Measurements from ENCODE around the gene GBP7.
A peak's percentile ranks its signal among the peaks of the same experiment; 100 is the strongest.
"Not testable (repeated sequence)": the region's sequence is repeated elsewhere in the genome, so short reads cannot be mapped to it uniquely, and the experiment has no call there.

The GBP7 gene

GRCh38 chr1:89170170-89171066, 5.4 kb downstream of the GBP7 start:
- no peak for DNase-seq

- no peak for DNase-seq
These were observed 6.6 kb downstream of the GBP7 start for GRCh38 chr1:89169166-89169565.

- no peak for DNase-seq
These were observed 8.1 kb downstream of the GBP7 start for GRCh38 chr1:89167590-89168230.

GRCh38 chr1:89166705-89167104, 9.1 kb downstream of the GBP7 start:
- DNase-seq: no peak

GRCh38 chr1:89165811-89166210, 10.0 kb downstream of the GBP7 start:
- DNase-seq: no peak

- no peak for DNase-seq
These were observed 24.8 kb downstream of the GBP7 start for GRCh38 chr1:89151047-89151446.

- no peak for DNase-seq
These were observed 25.8 kb downstream of the GBP7 start for GRCh38 chr1:89149976-89150375.

GRCh38 chr1:89149229-89149628, 26.6 kb downstream of the GBP7 start:
- no peak for DNase-seq

- no peak for DNase-seq
These were observed 27.8 kb downstream of the GBP7 start for GRCh38 chr1:89147678-89148658.

- no peak for DNase-seq
These were observed 29.1 kb downstream of the GBP7 start for GRCh38 chr1:89146721-89147120.

GRCh38 chr1:89143484-89143883, 32.3 kb downstream of the GBP7 start:
- no peak for DNase-seq

- DNase-seq: no peak
These were observed 33.6 kb downstream of the GBP7 start for GRCh38 chr1:89142160-89142559.

- DNase-seq: no peak
These were observed 42.1 kb downstream of the GBP7 start for GRCh38 chr1:89133747-89134146.

GRCh38 chr1:89130716-89131115, 45.1 kb downstream of the GBP7 start:
- DNase-seq: no peak

- DNase-seq: no peak
These were observed 45.9 kb downstream of the GBP7 start for GRCh38 chr1:89129911-89130310.

- DNase-seq: not testable (repeated sequence)
These were observed 47.8 kb downstream of the GBP7 start for GRCh38 chr1:89128003-89128458.

- peak; percentile 64 to 75 for DNase-seq
These were observed 48.9 kb downstream of the GBP7 start for GRCh38 chr1:89126602-89127565.

GRCh38 chr1:89125913-89126580, 49.8 kb downstream of the GBP7 start, which contains the start of gene GBP2:
TSS of gene GBP2 (minus strand) at chr1:89126114. CDS start at chr1:89121966, 4,148 bp downstream.
- DNase-seq: no peak

GRCh38 chr1:89125240-89125912, 50.4 kb downstream of the GBP7 start:
- no peak for DNase-seq

GRCh38 chr1:89121641-89122040, 54.2 kb downstream of the GBP7 start:
- DNase-seq: no peak

Data from stimulated activated CD4-positive, alpha-beta T cell treated with anti-CD3 and anti-CD28 coated beads, Interleukin-2, amount 100 ng/mL, for 48 hours (primary cell).